ENCODE measurements around the gene DCBLD2.

DNA sequence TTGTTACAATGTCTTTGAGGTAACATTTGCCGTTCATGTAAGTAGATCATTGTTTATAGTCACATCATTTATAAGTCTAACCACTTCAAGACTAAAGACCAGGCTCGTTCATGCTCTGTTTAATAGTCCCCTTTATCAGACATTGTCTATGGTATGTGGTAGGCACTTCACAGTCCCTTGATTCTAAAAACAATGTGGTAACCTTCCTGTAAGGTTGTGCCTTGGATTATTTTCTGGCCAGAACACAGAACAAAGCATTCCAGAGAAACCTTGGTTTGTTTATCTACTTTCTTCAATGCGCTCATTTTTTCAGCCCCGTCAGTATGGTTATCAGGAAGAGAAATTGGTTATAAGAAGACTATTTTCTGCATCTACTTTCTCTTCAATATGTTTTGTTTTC, 154.6 kb downstream of the DCBLD2 start:
- TF ChIP-seq, protein P1, sequence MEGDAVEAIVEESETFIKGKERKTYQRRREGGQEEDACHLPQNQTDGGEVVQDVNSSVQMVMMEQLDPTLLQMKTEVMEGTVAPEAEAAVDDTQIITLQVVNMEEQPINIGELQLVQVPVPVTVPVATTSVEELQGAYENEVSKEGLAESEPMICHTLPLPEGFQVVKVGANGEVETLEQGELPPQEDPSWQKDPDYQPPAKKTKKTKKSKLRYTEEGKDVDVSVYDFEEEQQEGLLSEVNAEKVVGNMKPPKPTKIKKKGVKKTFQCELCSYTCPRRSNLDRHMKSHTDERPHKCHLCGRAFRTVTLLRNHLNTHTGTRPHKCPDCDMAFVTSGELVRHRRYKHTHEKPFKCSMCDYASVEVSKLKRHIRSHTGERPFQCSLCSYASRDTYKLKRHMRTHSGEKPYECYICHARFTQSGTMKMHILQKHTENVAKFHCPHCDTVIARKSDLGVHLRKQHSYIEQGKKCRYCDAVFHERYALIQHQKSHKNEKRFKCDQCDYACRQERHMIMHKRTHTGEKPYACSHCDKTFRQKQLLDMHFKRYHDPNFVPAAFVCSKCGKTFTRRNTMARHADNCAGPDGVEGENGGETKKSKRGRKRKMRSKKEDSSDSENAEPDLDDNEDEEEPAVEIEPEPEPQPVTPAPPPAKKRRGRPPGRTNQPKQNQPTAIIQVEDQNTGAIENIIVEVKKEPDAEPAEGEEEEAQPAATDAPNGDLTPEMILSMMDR (IDR thresholded peaks at IDR 0.05): no peak
- TF ChIP-seq POLR2A (IDR thresholded peaks at IDR 0.05; ENCODE audit: low read depth): no peak
